ENCODE data around the gene CCT8L2. TPM values are rescaled to one million over a fixed set of nuclear protein-coding genes. Genes with fewer than 3 reads are reported as not detected.
"Not testable (repeated sequence)": the region's sequence is repeated elsewhere in the genome, so short reads cannot be mapped to it uniquely, and the experiment has no call there.

CCT8L2 gene
- total RNA-seq, 2 donors from 2014 or later, result 2.8 TPM; not detected in 1

DNA sequence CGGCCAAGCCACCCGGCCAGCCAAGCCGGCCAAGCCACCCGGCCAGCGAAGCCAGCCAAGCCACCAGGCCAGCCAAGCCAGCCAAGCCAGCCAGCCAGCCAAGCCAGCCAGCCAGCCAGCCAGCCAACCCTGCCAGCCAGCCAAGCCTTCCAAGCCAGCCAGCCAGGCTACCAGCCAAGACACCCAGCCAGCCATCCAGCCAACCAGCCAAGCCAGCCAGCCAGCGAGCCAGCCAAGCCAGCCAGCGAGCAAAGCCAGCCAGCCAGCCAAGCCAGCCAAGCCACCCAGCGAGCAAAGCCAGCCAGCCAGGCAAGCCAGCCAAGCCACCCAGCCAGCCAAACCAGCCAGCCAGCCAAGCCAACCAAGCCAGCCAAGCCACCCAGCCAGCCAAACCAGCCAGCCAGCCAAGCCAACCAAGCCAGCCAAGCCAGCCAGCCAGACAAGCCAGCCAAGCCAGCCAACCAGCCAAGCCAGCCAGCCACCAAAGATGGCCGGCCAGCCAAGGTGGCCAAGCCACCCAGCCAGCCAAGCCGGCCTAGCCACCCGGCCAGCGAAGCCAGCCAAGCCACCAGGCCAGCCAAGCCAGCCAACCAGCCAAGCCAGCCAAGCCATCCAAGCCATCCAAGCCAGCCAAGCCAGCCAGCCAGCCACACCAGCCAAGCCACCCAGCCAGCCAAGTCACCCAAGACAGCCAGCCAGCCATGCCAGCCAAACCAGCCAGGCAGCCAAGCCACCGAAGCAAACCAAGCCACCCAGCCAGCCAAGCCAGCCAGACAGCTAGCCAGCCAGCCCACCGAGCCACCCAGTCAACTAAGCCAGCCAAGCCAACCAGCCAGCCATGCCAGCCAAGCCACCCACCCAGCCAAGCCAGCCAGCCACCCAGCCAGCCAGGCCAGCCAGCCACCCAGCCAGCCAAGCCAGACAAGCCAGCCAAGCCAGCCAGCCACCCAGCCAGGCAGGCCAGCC, 28.8 kb downstream of the CCT8L2 start:
- no peak for TF ChIP-seq POLR2A (IDR thresholded peaks at IDR 0.05)
- TF ChIP-seq, protein P1, sequence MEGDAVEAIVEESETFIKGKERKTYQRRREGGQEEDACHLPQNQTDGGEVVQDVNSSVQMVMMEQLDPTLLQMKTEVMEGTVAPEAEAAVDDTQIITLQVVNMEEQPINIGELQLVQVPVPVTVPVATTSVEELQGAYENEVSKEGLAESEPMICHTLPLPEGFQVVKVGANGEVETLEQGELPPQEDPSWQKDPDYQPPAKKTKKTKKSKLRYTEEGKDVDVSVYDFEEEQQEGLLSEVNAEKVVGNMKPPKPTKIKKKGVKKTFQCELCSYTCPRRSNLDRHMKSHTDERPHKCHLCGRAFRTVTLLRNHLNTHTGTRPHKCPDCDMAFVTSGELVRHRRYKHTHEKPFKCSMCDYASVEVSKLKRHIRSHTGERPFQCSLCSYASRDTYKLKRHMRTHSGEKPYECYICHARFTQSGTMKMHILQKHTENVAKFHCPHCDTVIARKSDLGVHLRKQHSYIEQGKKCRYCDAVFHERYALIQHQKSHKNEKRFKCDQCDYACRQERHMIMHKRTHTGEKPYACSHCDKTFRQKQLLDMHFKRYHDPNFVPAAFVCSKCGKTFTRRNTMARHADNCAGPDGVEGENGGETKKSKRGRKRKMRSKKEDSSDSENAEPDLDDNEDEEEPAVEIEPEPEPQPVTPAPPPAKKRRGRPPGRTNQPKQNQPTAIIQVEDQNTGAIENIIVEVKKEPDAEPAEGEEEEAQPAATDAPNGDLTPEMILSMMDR (IDR thresholded peaks at IDR 0.05), result no peak
- no peak for TF ChIP-seq POLR2AphosphoS5 (IDR thresholded peaks at IDR 0.05)
- no peaks in the 10 kb centered on the region for H3K36me3 ChIP-seq
- 78% methylated on average over 10 of the region's 14 CpGs for WGBS
- intact Hi-C loops (cut with DNase I), result no loop called here
- no peak overlapping the region for H3K4me3 ChIP-seq
- no peak overlapping the region for H3K27ac ChIP-seq
- DNase-seq (ENCODE audit: low spot score), result no peak
- no peaks in the 10 kb centered on the region for H3K9me3 ChIP-seq
- no peaks in the 10 kb centered on the region for H3K27me3 ChIP-seq (replicated peaks; ENCODE audit: insufficient read depth)
- H3K4me1 ChIP-seq (replicated peaks), result no peaks in the 10 kb centered on the region

DNA sequence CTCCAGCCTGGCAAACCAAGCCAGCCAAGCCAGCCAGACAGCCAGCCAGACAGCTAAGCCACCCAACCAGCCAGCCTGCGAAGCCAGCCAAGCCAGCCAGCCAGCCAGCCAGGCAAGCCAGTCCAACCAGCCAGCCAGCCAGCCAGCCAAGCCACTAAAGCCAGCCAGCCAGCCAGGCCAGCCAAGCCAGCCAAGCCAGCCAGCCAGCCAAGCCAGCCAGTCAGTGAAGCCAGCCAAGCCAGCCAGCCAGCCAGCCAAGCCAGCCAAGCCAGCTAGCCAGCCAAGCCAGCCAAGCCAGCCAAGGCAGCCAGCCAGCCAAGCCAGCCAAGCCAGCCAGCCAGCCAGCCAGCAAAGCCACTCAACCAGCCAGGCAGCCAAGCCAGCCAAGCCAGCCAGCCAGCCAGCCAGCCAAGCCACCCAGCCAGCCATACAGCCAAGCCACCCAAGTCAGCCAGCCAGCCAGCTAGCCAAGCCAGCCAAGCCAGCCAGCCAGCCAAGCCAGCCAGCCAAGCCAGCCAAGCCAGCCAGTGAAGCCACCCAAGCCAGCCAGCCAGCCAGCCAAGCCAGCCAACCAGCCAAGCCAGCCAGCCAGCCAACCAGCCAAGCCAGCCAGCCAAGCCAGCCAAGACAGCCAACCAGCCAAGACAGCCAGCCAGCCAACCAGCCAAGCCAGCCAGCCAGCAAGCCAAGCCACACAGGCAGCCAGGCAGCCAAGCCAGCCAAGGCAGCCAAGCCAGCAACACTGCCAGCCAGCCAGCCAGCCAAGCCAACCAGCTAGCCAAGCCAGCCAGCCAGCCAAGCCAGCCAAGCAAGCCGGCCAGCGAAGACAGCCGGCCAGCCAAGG, 29.7 kb downstream of the CCT8L2 start:
- no peaks in the 10 kb centered on the region for H3K36me3 ChIP-seq
- H3K4me1 ChIP-seq (replicated peaks), result no peaks in the 10 kb centered on the region
- no peaks in the 10 kb centered on the region for H3K9me3 ChIP-seq
- 72% methylated on average over 4 of the region's 4 CpGs for WGBS
- TF ChIP-seq POLR2A (IDR thresholded peaks at IDR 0.05) (no peak), POLR2AphosphoS5 (IDR thresholded peaks at IDR 0.05) (no peak)
- TF ChIP-seq, protein P1 (IDR thresholded peaks at IDR 0.05), result no peak
- DNase-seq (ENCODE audit: low spot score), result no peak
- H3K27ac ChIP-seq, result no peak overlapping the region
- intact Hi-C loops (cut with DNase I), result no loop called here
- H3K27me3 ChIP-seq (replicated peaks; ENCODE audit: insufficient read depth), result no peaks in the 10 kb centered on the region
- no peak overlapping the region for H3K4me3 ChIP-seq

DNA sequence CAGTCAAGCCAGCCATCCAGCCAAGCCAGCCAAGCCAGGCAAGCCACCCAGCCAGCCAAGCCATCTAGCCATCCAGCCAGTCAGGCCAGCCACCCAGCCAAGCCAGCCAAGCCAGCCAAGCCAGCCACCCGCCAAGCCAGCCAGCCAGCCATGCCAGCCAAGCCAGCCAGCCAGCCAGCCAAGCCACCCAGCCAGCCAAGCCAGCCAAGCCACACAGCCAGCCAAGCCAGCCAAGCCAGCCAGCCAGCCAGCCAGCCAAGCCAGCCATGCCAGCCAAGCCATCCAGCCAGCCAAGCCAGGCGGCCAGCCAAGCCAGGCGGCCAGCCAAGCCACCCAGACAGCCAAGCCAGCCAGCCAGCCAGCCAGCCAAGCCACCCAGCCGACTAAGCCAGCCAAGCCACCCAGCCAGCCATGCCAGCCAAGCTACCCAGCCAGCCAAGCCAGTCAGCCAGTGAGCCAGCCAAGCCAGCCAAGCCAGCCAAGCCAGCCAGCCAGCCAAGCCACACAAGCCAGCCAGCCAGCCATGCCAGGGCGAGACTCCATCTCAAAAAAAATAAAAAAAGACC, 31.4 kb downstream of the CCT8L2 start:
- DNase-seq (ENCODE audit: low spot score); intact Hi-C loops (cut with DNase I): not testable (repeated sequence)

DNA sequence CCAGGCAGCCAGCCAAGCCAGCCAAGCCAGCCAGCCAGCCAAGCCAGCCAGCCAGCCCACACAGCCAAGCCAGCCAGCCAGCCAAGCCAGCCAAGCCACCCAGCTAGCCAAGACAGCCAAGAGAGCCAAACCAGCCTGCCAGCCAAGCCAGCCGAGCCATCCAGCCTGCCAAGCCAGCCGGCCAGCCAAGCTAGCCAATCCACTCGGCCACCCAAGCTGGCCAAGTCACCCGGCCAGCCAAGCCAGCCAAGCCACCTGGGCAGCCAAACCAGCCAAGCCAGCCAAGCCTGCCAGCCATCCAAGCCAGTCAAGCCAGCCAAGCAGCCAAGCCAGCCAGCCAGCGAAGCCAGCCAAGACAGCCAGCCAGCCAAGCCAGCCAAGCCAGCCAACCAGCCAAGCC, 32.0 kb downstream of the CCT8L2 start:
- H3K4me1 ChIP-seq (replicated peaks); H3K36me3 ChIP-seq; H3K4me3 ChIP-seq; H3K27ac ChIP-seq; H3K27me3 ChIP-seq (replicated peaks; ENCODE audit: insufficient read depth); intact Hi-C loops (cut with DNase I); DNase-seq (ENCODE audit: low spot score); H3K9me3 ChIP-seq: not testable (repeated sequence)
- 94% methylated on average over 4 of the region's 5 CpGs for WGBS

More for the DNA sequence above, 31.4 kb downstream of the CCT8L2 start:
- WGBS, result 62% methylated on average over 3 of the region's 5 CpGs
- not testable (repeated sequence) for H3K9me3 ChIP-seq; H3K36me3 ChIP-seq; H3K27me3 ChIP-seq (replicated peaks; ENCODE audit: insufficient read depth); H3K4me1 ChIP-seq (replicated peaks); H3K4me3 ChIP-seq; H3K27ac ChIP-seq

DNA sequence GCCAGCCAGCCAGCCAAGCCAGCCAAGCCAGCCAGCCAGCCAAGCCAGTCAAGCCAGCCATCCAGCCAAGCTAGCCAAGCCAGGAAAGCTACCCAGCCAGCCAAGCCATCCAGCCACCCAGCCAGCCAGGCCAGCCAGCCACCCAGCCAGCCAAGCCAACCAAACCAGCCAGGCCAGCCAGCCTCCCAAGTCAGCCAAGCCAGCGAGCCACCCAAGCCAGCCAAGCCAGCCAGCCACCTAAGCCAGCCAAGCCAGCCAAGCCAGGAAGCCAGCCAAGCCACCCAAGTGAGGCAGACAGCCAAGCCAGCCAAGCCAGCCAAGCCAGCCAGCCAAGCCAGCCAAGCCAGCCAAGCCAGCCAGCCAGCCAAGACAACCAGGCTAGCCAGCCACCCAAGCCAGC, 32.6 kb downstream of the CCT8L2 start:
- H3K4me1 ChIP-seq (replicated peaks); H3K36me3 ChIP-seq; H3K9me3 ChIP-seq; H3K4me3 ChIP-seq; intact Hi-C loops (cut with DNase I); DNase-seq (ENCODE audit: low spot score); H3K27me3 ChIP-seq (replicated peaks; ENCODE audit: insufficient read depth); H3K27ac ChIP-seq: not testable (repeated sequence)
- 63% methylated on average over 1 of the region's 1 CpG for WGBS
